HG02852 (cell line): ENCODE data around the gene SLC35F3.
"Not testable (repeated sequence)": the region's sequence is repeated elsewhere in the genome, so short reads cannot be mapped to it uniquely, and the experiment has no call there.

Source experiments
- ATAC-seq: cut with Tn5 transposase; IDR thresholded peaks from one replicate; pipeline ENCODE4 v1.9.1; 2021; ENCODE audit warnings: mild to moderate bottlenecking, moderate library complexity; ENCODE audit not compliant: unreplicated experiment

The SLC35F3 gene

GRCh38 chr1:234243521-234244260, 339.2 kb downstream of the SLC35F3 start:
- ATAC-seq, result no peak

GRCh38 chr1:234244482-234244881, 340.0 kb downstream of the SLC35F3 start:
- ATAC-seq, result peak; percentile 24

GRCh38 chr1:234246638-234247116, 342.2 kb downstream of the SLC35F3 start:
- ATAC-seq, result peak; percentile 89

GRCh38 chr1:234247746-234248145, 343.3 kb downstream of the SLC35F3 start:
- ATAC-seq, result not testable (repeated sequence)

- ATAC-seq, result no peak
These were observed 346.3 kb downstream of the SLC35F3 start for GRCh38 chr1:234250747-234251146.

- ATAC-seq, result no peak
These were observed 349.3 kb downstream of the SLC35F3 start for GRCh38 chr1:234253732-234254131.

GRCh38 chr1:234256359-234256758, 351.9 kb downstream of the SLC35F3 start:
- no peak for ATAC-seq

GRCh38 chr1:234258071-234258470, 353.6 kb downstream of the SLC35F3 start:
- no peak for ATAC-seq

- ATAC-seq, result no peak
These were observed 356.1 kb downstream of the SLC35F3 start for GRCh38 chr1:234260578-234260977.

GRCh38 chr1:234261545-234261944, 357.1 kb downstream of the SLC35F3 start:
- no peak for ATAC-seq

GRCh38 chr1:234262007-234262753, 357.7 kb downstream of the SLC35F3 start:
- no peak for ATAC-seq

GRCh38 chr1:234262754-234263105, 358.3 kb downstream of the SLC35F3 start:
- no peak for ATAC-seq

- ATAC-seq, result no peak
These were observed 360.4 kb downstream of the SLC35F3 start for GRCh38 chr1:234264832-234265231.

GRCh38 chr1:234265321-234265720, 360.8 kb downstream of the SLC35F3 start:
- no peak for ATAC-seq

GRCh38 chr1:234265861-234266260, 361.4 kb downstream of the SLC35F3 start:
- ATAC-seq, result no peak

GRCh38 chr1:234270093-234270492, 365.6 kb downstream of the SLC35F3 start:
- no peak for ATAC-seq

GRCh38 chr1:234270581-234271242, 366.2 kb downstream of the SLC35F3 start:
- no peak for ATAC-seq

- peak; percentile 97 for ATAC-seq
These were observed 366.7 kb downstream of the SLC35F3 start for GRCh38 chr1:234271243-234271606.

- ATAC-seq, result no peak
These were observed 368.3 kb downstream of the SLC35F3 start for GRCh38 chr1:234272656-234273312.

- no peak for ATAC-seq
These were observed 369.5 kb downstream of the SLC35F3 start for GRCh38 chr1:234273981-234274380.

GRCh38 chr1:234276151-234276788, 371.8 kb downstream of the SLC35F3 start:
- ATAC-seq, result no peak
